H9 (cell line): ENCODE results near the gene VAV2. TPM values are rescaled to one million over a fixed set of nuclear protein-coding genes. Genes with fewer than 3 reads are reported as not detected.

Experiments
- DNase-seq: peaks from one replicate; pipeline ENCODE4 v3.0.0-alpha.2; 2017
- H2AFZ ChIP-seq: one replicate; pipeline ENCODE4 v1.6.1; 2013; ENCODE audit warnings: mild to moderate bottlenecking, low read length, control low read depth, moderate library complexity
- H2AK5ac ChIP-seq: 2 replicates; pipeline ENCODE4 v1.6.1; 2013; ENCODE audit warnings: low read length, control low read depth, mixed read lengths; ENCODE audit not compliant: insufficient read length
- H2BK120ac ChIP-seq: one replicate; pipeline ENCODE4 v1.6.1; 2013; ENCODE audit warnings: low read depth, mild to moderate bottlenecking, low read length, control low read depth, inconsistent platforms; ENCODE audit not compliant: poor library complexity, severe bottlenecking
- H2BK12ac ChIP-seq: 2 replicates; pipeline ENCODE4 v1.6.1; 2013; ENCODE audit warnings: low read length, control low read depth, mixed read lengths, low read depth; ENCODE audit not compliant: insufficient read length
- H2BK15ac ChIP-seq: 2 replicates; pipeline ENCODE4 v1.6.1; 2013; ENCODE audit warnings: low read depth, low read length, control low read depth
- H2BK20ac ChIP-seq: one replicate; pipeline ENCODE4 v1.6.1; 2013; ENCODE audit warnings: low read depth, mild to moderate bottlenecking, low read length, control low read depth, inconsistent platforms; ENCODE audit not compliant: poor library complexity, severe bottlenecking
- H2BK5ac ChIP-seq: 2 replicates; pipeline ENCODE4 v1.6.1; 2013; ENCODE audit warnings: low read length, control low read depth, mixed read lengths; ENCODE audit not compliant: insufficient read length
- H3K14ac ChIP-seq: 2 replicates; pipeline ENCODE4 v1.6.1; 2013; ENCODE audit warnings: low read length, control low read depth; ENCODE audit not compliant: insufficient read depth
- H3K18ac ChIP-seq: 2 replicates; pipeline ENCODE4 v1.6.1; 2013; ENCODE audit warnings: low read depth, mild to moderate bottlenecking, mixed read lengths, low read length, control low read depth; ENCODE audit not compliant: insufficient read length
- H3K23ac ChIP-seq: 2 replicates; pipeline ENCODE4 v1.6.1; 2013; ENCODE audit warnings: low read length, control low read depth, mixed read lengths, low read depth; ENCODE audit not compliant: insufficient read length
- H3K23me2 ChIP-seq: 2 replicates; pipeline ENCODE4 v1.6.1; 2013; ENCODE audit warnings: low read depth, mild to moderate bottlenecking, mixed read lengths, low read length, control low read depth; ENCODE audit not compliant: insufficient read length, poor library complexity, severe bottlenecking
- H3K27ac ChIP-seq: 2 replicates; pipeline ENCODE4 v1.5.1; 2013; ENCODE audit warnings: low read length, control low read depth, mixed read lengths, low read depth; ENCODE audit not compliant: insufficient read length
- H3K27me3 ChIP-seq: 2 replicates; pipeline ENCODE4 v1.6.1; 2013; ENCODE audit warnings: low read length, control low read depth, inconsistent platforms; ENCODE audit not compliant: insufficient read depth
- H3K4ac ChIP-seq: 2 replicates; pipeline ENCODE4 v1.6.1; 2013; ENCODE audit warnings: low read depth, mild to moderate bottlenecking, control low read depth, inconsistent platforms, low read length, moderate library complexity
- H3K4me1 ChIP-seq: 2 replicates; pipeline ENCODE4 v1.6.1; 2013; ENCODE audit warnings: low read length, control low read depth, inconsistent platforms; ENCODE audit not compliant: insufficient read depth
- H3K4me2 ChIP-seq: 2 replicates; pipeline ENCODE4 v1.6.1; 2013; ENCODE audit warnings: low read length, control low read depth, mixed read lengths; ENCODE audit not compliant: insufficient read length, insufficient read depth
- H3K56ac ChIP-seq: 2 replicates; pipeline ENCODE4 v1.6.1; 2013; ENCODE audit warnings: low read depth, mild to moderate bottlenecking, mixed read lengths, low read length, control low read depth; ENCODE audit not compliant: insufficient read length
- H3K79me1 ChIP-seq: 2 replicates; pipeline ENCODE4 v1.6.1; 2013; ENCODE audit warnings: low read depth, mild to moderate bottlenecking, moderate library complexity, low read length, control low read depth, inconsistent platforms; ENCODE audit not compliant: insufficient read depth, poor library complexity, severe bottlenecking
- H3K79me2 ChIP-seq: 2 replicates; pipeline ENCODE4 v1.6.1; 2013; ENCODE audit warnings: low read length, control low read depth, inconsistent platforms; ENCODE audit not compliant: insufficient read depth
- H3K9ac ChIP-seq: 2 replicates; pipeline ENCODE4 v1.6.1; 2013; ENCODE audit warnings: low read length, control low read depth, mixed read lengths; ENCODE audit not compliant: insufficient read length; ENCODE audit errors: extremely low read depth
- H3K9me3 ChIP-seq: one replicate; pipeline ENCODE4 v1.6.1; 2013; ENCODE audit warnings: low read depth, low read length, inconsistent platforms; ENCODE audit not compliant: control insufficient read depth
- H3T11ph ChIP-seq: one replicate; pipeline ENCODE4 v1.6.1; 2013; ENCODE audit warnings: mild to moderate bottlenecking, low read length, control low read depth, inconsistent platforms
- H4K20me1 ChIP-seq: one replicate; pipeline ENCODE4 v1.6.1; 2013; ENCODE audit not compliant: control insufficient read depth, insufficient read length, insufficient read depth
- H4K5ac ChIP-seq: 2 replicates; pipeline ENCODE4 v1.6.1; 2013; ENCODE audit warnings: low read depth, mild to moderate bottlenecking, mixed read lengths, low read length, control low read depth; ENCODE audit not compliant: insufficient read length
- H4K8ac ChIP-seq: replicated peaks from 2 replicates; pipeline ENCODE4 v1.6.1; 2013; ENCODE audit warnings: low read length, control low read depth, mixed read lengths, low read depth; ENCODE audit not compliant: insufficient read length
- H4K91ac ChIP-seq: 2 replicates; pipeline ENCODE4 v1.6.1; 2013; ENCODE audit warnings: low read depth, mild to moderate bottlenecking, moderate library complexity, mixed read lengths, low read length, control low read depth; ENCODE audit not compliant: insufficient read length
- H3K27ac Mint-ChIP-seq, 3 experiments: 2 replicates in 2 of 3; 3 replicates in 1 of 3; pipeline ENCODE4 v1.8.0; 2020 to 2021; ENCODE audit warnings: mixed read lengths in 3 of 3, mild to moderate bottlenecking in 1 of 3, moderate library complexity in 1 of 3
- H3K27me3 Mint-ChIP-seq: 2 replicates; pipeline ENCODE4 v1.8.0; 2021; ENCODE audit warnings: low read depth, mild to moderate bottlenecking, moderate library complexity, mixed read lengths
- H3K36me3 Mint-ChIP-seq, 3 experiments: 2 replicates in 2 of 3; 3 replicates in 1 of 3; pipeline ENCODE4 v1.8.0; 2020 to 2021; ENCODE audit warnings: low read depth in 3 of 3, mixed read lengths in 3 of 3; ENCODE audit not compliant: insufficient read depth in 1 of 3
- H3K4me1 Mint-ChIP-seq, 2 experiments: 2 replicates each; pipeline ENCODE4 v1.8.0; 2020; ENCODE audit warnings: mixed read lengths in 2 of 2
- H3K4me3 Mint-ChIP-seq, 2 experiments: 2 replicates in 1 of 2; 3 replicates in 1 of 2; pipeline ENCODE4 v1.8.0; 2020 to 2021; ENCODE audit warnings: mild to moderate bottlenecking in 2 of 2, mixed read lengths in 2 of 2, moderate library complexity in 1 of 2
- H3K9me3 Mint-ChIP-seq, 2 experiments: 2 replicates in 1 of 2; 3 replicates in 1 of 2; pipeline ENCODE4 v1.8.0; 2020; ENCODE audit warnings: mild to moderate bottlenecking in 2 of 2, mixed read lengths in 2 of 2, moderate library complexity in 1 of 2
- CTCF ChIP-seq: fragments of 200-600 bp; sonication (generic); conservative IDR thresholded peaks from 3 replicates; pipeline ENCODE4 v1.8.0; 2021; ENCODE audit warnings: antibody characterized with exemption, mild to moderate bottlenecking
- WGBS: extraction: QIAGEN DNeasy Blood & Tissue Kit; methylation state at CpG from one replicate; pipeline ENCODE4 v1.1.7; 2013; ENCODE audit warnings: missing lambda C conversion rate, low lambda C conversion rate, mixed read lengths; ENCODE audit not compliant: insufficient read length; ENCODE audit errors: extremely low coverage; 5-methylcytosine and 5-hydroxymethylcytosine counted together
- total RNA-seq: library from RNA; stranded (reverse); gene quantifications from 2 replicates; pipeline ENCODE4 v1.2.1, GENCODE V29; 2021

Gene VAV2
- total RNA-seq, 1 experiment from 2014 or later: 58.7 TPM

GRCh38 chr9:133995012-133995896, 3.1 kb upstream of the VAV2 start:
- no peak overlapping the region for H2BK5ac ChIP-seq
- H2AFZ ChIP-seq: no peak overlapping the region
- no peaks in the 10 kb centered on the region for H4K20me1 ChIP-seq
- no peak overlapping the region for H3K27ac ChIP-seq
- H2BK15ac ChIP-seq: no peak overlapping the region
- H4K8ac ChIP-seq: no peak overlapping the region
- no peak overlapping the region for H2BK12ac ChIP-seq
- Mint-ChIP-seq H3K9me3 (no peaks in the 10 kb centered on the region), H3K36me3 (no peaks in the 10 kb centered on the region), H3K4me3 (no peak overlapping the region), H3K4me1 (peaks cover 12 to 19% of the 10 kb centered on the region in 2 experiments), H3K27ac (no peak overlapping the region), H3K27me3 (peaks cover 10% of the 10 kb centered on the region)
- H3K27me3 ChIP-seq: no peaks in the 10 kb centered on the region
- H2AK5ac ChIP-seq: no peak overlapping the region
- peaks cover under 1% of the 10 kb centered on the region for H3K79me1 ChIP-seq
- H3K4me1 ChIP-seq: no peaks in the 10 kb centered on the region
- peaks cover 6% of the 10 kb centered on the region; the same call in 1 of the 2 replicates for H3K79me2 ChIP-seq
- H3K9me3 ChIP-seq: no peaks in the 10 kb centered on the region
- no peak for DNase-seq
- no peak overlapping the region for H3K4me2 ChIP-seq
- H3K56ac ChIP-seq: no peak overlapping the region
- peaks cover 15% of the 10 kb centered on the region for H3K23me2 ChIP-seq
- no peak overlapping the region for H4K5ac ChIP-seq
- H3T11ph ChIP-seq: no peak overlapping the region
- no peak overlapping the region for H3K18ac ChIP-seq
- no peak overlapping the region for H3K9ac ChIP-seq
- no peak overlapping the region for H2BK20ac ChIP-seq
- H3K23ac ChIP-seq: no peak overlapping the region
- H3K14ac ChIP-seq: no peak overlapping the region
- H4K91ac ChIP-seq: no peak overlapping the region
- no peak overlapping the region for H3K4ac ChIP-seq
- no CpG with 5 or more reads among the region's 17 CpGs for WGBS
- H2BK120ac ChIP-seq: no peak overlapping the region
- TF ChIP-seq CTCF: no peak; the same call in 2 of the 3 replicates
